ENCODE measurements around the gene ARHGAP36.

- TF ChIP-seq CTCF (IDR thresholded peaks at IDR 0.05; ENCODE audit: low read depth, low read length, poor library complexity, severe bottlenecking) (no peak), EZH2phosphoT487 (IDR thresholded peaks at IDR 0.05; ENCODE audit: borderline replicate concordance, low read length) (no peak)
Measured at GRCh38 chrX:131046596-131046995, 11.6 kb upstream of the ARHGAP36 start.
